ENCODE results near the gene TNFSF9.
"Not testable (repeated sequence)": the region's sequence is repeated elsewhere in the genome, so short reads cannot be mapped to it uniquely, and the experiment has no call there.

TNFSF9 gene

DNA sequence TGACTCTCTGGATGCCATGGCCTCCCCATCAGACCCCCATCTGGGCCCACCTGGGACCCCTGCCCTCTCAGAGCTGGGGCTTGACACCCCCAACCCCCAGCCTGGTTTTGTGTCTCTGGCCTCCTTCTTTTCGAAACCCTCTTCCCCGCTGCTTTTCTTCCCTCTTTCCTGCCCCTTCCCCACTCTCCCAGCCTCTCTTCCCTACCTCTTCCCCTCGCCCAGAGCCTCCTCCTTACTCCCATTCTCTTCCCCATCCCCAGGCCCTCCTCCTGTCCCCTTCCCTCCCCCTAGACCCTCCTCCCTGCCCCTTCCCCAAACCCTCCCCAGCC is 2.1 kb downstream of the TNFSF9 start:
- no peak for DNase-seq

DNA sequence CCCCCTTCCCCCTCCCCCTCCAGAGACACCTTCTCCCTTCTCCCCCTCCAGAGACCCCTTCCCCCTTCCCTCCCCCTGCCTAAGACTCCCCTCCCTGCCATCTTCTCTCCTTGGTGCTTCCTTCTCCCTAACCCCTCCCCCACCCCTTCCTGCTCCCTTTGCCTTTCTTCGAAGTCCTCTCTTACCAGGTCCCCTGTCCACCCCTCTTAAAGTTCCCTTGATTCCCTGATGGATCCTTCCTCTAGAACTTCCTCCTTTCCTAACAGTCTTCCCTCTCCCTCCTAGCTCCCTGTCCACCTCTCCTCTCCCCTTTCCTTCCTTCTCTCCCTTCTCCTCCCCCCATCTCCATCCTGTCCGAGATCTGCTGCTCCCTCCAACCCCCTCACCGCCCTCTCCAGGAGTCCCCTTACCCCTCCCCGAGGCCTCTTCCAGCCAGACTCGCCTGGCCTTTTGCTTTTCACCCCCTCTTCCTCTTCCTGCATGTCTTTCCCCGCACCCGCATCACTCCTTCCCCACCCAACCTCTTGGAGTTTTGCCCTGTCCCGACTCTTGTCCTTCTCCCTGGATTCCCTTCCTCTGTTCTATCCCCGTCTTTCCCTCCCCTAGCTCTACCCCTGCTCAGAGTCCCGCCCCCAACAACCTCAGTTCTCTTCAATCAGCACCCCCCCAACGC is 3.1 kb downstream of the TNFSF9 start:
- DNase-seq: no peak

DNA sequence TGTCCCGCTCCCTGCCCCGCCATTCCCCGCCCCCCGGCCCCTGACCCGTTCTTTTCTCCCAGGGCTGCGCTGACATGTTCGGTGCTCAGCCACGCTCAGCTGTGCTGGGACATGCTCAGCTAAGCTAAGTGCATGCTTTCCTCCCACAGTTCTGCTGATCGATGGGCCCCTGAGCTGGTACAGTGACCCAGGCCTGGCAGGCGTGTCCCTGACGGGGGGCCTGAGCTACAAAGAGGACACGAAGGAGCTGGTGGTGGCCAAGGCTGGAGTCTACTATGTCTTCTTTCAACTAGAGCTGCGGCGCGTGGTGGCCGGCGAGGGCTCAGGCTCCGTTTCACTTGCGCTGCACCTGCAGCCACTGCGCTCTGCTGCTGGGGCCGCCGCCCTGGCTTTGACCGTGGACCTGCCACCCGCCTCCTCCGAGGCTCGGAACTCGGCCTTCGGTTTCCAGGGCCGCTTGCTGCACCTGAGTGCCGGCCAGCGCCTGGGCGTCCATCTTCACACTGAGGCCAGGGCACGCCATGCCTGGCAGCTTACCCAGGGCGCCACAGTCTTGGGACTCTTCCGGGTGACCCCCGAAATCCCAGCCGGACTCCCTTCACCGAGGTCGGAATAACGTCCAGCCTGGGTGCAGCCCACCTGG is 3.7 kb downstream of the TNFSF9 start:
- no peak for DNase-seq

DNA sequence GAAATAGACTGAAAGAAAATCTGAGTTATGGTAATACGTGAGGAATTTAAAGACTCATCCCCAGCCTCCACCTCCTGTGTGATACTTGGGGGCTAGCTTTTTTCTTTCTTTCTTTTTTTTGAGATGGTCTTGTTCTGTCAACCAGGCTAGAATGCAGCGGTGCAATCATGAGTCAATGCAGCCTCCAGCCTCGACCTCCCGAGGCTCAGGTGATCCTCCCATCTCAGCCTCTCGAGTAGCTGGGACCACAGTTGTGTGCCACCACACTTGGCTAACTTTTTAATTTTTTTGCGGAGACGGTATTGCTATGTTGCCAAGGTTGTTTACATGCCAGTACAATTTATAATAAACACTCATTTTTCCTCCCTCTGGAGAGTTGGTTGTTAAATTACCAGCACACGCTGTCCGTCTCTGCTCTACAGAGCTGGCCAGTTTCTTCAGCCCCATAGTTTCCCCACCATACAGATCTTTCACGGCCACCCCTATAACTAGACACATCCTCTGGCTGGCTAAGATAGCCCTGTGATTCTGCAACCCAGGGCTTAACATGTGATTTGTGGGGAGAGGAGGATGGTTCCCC is 4.8 kb downstream of the TNFSF9 start:
- no peak for DNase-seq

DNA sequence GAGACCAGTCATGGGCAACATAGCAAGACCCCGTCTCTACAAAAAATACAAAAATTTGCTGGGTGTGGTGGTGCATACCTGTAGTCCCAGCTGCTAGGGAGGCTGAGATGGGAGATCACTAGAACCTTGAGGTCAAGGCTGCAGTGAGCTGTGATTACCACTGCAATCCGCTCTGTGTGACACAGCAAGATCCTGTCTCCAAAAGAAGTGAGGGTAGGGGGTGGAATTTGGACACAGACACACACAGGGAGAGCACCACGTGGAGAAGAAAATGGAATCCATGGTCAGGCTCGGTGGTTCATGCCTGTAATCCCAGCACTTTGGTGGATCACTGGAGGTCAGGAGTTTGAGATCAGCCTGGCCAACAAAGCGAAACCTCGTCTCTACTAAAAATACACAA is 8.7 kb downstream of the TNFSF9 start:
- no peak for DNase-seq

DNA sequence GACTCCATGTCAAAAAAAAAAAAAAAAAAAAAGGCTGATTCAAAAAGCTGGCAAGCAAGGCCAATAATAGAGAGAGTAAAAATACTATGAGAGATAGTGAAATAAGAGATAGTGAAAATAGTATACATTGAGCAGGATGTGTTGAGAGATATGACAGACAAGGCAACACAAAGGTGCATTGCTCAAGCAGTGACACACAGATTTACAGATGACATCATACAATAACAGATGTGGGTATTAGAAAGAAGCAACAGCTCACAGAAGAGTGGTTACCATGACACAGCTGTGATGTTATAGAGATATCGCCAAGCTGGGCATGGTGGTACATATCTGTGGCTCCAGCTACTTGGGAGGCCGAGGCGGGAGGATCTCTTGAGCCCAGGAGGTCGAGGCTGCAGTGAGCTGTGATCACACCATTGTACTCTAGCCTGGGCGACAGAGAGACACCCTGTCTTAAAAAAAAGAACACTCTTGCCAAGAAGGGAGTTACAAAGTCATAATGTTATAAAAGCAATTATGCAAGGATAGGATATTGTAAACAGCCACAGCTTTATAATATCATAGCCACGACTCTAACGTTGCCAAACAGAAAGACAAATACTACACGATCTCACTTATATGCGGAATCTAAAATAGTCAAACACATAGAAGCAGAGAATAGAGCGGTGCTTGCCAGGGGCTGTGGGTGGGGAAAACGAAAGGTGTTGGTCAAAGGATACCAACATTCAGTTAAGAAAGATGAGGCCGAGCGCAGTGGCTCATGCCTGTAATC is 10.3 kb downstream of the TNFSF9 start:
- no peak for DNase-seq

DNA sequence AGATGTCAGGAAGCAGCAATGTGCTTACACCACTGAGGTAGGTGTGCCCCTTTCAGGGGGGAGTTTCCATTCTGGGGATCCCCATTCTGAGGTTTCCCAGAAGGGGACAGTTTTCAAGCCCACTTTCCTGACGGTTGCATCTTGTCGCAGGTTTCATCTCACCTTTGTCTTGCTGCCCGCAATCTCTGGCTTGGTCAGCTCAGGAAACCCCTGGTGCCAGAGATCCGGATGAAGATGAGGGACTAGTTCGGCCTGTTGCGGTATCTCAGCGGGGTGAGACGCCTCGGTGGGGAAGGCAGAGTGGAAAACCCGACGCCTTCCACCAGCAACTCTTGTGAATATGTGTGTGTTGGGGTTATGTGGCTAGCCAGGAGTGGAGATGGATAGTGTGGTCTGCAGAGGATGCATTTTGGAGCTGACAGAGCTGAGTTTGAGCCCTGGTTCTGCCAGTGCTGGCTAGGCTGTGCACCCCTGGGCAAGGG is 13.1 kb downstream of the TNFSF9 start:
- DNase-seq: no peak

DNA sequence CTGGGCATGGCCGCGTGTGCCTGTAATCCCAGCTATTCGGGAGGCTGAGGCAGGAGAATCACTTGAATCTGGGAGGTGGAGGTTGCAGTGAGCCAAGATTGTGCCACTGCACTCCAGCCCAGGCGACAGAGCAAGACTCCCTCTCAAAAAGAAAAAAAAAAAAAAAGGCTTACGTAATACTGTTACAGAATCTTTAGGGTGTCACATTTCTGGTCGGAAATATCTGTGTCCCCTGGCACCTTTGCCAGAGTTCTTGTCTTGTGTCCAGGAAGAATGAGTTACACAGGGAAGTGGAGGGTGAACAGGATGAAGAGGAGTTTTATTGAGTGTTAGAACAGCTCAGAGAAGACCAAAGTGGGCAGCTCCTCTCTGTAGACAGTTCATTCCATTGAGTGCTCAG is 19.9 kb downstream of the TNFSF9 start:
- DNase-seq: not testable (repeated sequence)

DNA sequence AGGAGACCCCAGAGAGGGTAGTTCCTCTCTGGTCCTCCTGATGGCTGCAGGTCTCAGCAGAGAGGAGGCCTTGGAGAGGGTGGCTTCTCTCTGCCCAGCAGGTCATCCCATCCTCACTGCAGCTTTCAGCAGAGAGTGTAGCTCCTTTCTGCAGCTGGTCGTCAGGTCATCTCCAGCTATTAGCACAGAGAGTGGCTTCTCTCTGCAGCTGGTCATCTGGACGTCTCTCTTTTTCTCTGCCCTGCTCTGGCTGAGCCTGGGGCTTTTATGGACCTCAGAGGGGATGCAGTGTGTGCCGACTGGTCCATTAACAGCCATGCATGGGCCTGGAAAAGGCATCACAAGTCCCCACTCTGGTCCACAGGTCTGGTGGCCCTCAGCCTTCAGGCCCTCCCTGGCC is 20.3 kb downstream of the TNFSF9 start:
- no peak for DNase-seq

DNA sequence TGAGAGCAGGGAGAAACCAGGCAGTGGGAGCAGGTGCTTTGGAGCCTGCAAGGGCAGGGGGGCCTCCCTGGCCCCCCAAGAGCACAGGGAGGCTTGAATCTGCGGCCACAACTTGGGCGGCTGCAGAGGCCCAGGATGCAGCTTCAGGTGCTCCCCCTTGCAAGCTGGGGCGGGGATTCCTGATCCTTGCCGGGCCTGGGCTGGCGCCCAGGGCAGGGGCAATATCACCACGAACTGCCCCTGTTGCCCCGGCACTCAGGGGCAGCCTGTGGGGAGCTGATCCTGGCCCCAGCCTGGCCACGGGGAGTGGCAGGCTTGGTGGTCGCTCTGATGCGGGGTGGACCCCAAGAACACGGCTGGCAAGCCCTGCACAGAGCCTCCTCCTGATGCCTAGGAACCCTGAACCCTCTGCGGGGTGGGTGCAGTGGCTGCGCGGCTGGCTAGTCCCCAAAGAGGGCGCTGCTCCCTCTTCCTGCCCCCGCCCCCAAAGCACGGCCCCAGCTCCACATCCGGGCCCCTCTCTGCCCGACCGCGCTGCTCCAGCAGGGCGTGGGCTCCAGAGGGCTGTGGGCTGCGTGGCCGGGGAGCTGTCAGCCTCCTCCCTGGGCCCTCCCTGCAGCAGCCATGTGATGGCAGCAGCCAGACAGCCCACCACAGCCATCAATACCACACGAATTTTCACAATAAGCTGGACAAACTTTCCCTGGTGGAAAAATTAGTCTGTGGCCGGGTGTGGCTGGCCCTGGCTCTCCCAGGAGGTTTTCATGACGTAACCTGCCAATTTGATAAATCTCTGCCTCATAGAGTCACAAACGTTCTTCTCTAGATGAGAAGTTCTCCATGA is 21.0 kb downstream of the TNFSF9 start:
- no peak for DNase-seq

DNA sequence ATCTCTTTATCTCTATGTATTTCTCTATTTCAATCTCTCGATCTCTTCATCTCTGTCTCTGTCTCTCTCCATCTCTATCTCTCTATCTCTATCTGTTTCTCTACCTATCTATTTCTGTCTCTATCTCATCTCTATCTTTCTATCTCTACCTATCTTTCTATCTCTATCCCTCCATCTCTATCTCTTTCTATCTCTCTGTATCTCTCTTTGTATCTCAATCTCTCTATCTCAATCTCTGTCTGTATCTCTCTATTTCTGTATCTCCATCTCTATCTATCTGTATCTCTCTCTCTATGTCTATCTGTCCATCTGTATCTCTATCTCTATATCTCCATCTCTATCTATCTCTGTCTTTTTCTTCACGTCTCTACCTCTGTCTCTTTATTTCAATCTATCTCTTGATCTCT is 25.2 kb downstream of the TNFSF9 start:
- DNase-seq: no peak

DNA sequence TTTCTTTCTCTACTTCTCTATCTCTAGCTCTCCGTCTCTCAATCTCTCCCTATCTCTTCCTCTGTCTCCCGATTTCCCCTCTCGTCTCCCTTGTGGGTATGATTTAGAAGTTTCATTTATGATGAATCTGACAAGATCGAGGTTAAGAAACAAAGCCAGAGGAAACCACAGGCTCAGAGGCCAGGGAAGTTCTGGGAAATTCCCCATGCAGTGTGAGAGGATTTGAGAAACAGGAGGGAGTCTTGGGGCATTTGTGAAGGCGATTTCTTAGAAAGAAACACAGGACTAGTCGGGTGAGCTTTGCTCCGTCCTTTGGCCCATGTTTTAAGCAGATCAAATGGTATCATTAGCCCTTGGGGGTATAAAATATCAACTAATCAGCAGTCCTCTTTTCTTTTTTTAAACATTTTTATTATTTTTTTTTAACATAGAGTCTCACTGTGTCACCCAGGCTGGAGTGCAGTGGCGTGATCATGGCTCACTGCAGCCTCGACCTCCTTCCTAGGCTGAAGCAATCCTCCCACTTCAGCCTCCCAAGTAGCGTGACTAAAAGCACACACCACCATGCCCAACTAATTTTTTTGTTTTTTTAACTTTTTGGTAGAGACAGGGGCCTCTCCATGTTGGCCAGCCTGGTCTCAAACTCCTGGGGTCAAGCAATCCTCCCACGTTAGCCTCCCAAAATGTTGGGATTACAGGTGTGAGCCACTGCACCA is 25.8 kb downstream of the TNFSF9 start:
- no peak for DNase-seq

DNA sequence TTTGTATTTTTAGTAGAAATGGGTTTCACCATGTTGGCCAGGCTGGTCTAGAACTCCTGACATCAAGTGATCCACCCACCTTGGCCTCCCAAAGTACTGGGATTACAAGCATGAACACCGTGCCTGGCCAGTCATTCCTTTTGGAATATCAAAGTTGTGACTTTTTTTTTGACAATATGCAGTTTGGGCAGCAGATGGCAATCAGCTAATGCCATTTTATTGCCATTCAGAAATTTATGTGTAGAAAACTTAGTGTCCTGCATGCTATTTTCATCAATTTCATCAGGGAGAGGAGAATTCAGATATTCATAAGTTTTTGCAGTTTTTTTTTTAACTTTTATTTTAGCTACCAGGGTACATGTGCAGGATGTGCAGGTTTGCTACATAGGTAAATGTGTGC is 31.6 kb downstream of the TNFSF9 start:
- DNase-seq: not testable (repeated sequence)

DNA sequence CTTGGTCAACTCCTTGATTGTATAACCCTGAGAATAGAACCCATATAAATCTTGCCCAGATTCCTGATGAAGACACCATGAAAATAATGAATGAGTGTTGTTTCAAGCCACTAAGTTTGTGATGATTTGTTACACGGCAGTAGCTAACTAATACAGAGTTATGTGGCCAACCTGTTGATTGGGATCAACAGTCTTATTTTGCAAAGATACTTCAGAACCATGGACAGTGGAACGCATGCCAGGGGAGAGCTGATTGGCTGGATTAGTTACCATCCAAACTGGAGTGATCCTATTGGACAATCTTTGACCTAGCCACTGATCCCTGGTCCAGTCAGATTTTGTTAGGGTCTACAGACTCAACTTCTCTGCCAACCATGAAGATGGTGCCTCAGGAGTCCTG is 33.6 kb downstream of the TNFSF9 start:
- DNase-seq: no peak

DNA sequence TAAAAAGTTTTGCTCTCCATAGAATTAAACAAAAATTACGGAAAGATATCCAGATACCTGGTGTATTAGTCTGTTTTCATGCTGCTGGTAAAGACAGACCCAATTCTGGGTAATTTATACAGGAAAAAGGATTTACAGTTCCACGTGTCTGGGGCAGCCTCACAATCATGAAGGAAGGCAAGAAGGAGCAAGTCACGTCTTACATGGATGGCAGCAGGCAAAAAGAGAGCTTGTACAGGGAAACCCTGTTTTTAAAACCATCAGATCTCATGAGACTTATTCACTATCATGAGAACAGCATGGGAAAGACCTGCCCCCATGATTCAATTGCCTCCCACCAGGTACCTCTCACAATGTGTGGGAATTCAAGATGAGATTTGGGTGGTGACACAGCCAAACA is 35.9 kb downstream of the TNFSF9 start:
- not testable (repeated sequence) for DNase-seq

DNA sequence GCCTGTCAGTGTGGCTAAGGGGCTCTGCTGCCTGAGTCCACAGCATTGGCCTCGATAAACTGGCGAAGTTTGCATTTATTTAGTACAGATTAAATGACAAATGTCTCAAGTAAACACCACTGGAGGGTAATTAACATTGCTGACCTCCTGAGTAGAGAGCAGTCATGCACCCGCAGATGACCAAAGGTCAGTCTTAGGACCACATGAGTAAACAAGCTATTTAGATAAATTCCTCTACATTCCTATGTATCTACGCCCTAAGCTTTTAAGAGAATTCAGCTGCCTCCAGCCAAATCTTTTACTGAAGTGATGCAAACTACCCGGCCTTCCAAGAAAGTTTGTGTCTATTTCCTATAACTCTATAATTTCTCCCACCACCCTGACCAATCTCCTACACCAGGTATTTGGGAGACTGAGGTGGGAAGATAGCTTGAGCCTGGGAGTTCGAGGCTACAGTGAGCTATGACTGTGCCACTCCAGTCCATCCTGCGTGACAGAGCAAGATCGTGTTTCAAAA is 37.2 kb downstream of the TNFSF9 start:
- no peak for DNase-seq

DNA sequence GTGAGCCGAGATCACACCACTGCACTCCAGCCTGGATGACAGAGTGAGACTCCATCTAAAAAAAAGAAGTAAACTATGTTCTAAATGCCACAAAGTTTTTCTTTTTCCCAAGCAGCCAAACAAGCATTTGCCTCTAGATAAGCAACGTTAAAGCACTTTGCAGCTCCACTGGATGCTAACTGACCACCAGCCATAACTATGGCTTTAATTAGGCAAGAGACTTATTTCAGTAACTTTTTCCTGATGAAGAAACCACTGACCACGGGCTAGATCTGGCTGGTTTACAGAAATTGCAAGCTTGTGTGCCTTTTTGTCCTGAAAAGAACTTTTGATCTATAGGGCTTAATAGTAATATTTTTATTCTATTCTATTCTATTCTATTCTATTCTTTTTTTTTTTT is 38.0 kb downstream of the TNFSF9 start:
- DNase-seq: no peak

DNA sequence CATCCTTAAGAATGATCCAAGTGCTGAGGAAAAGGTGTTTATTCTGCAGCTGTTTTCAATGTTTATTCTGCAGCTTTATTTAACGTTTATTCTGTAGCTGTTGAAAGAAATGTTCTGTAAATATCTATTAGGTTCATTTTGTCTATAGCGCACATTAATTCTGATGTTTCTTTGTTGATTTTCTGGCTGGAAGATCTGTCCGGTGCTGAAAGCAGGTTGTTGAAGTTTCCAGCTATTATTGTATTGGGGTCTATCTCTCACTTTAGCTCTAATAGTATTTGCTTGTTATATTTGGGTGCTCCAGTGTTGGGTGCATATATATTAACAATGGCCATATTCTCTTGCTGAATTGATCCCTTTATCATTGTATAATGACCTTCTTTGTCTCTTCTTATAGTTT is 39.9 kb downstream of the TNFSF9 start:
- no peak for DNase-seq

DNA sequence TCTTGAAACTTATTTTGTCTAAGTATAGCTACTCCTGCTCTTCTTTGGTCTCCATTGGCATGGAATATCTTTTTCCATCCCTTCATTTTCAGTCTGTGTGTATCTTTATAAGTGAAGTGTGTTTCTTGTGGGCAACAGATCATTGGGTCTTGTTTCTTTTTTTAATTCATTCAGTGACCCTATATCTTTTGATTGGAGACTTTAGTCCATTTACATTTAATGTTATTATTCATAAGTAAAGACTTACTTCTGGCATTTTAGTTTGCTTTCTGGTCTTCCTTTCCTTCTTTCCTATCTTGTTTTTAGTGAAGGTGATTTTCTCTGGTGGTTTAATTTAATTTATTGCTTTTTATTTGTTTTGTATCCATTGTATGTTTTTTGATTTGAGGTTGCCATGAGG is 40.3 kb downstream of the TNFSF9 start:
- DNase-seq: no peak

DNA sequence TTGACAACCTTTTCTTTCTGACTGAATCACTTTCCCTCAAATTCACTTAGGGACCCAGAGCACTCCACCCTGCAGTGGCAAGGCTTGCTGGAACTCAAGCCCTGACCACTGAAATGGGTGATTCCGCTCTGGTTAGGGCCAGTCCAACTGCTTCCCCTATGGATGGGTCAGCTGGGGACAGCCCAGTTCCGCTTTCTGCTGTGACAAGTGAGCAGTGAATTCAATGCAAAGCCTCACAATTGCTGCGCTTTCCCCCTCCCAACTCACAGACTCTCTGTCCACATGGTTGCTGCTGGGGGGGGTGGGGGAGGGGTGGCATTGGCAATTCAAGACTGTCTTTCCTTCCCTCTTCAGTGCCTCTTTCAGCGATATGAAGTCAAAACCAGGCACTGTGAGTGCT is 41.4 kb downstream of the TNFSF9 start:
- DNase-seq: no peak

DNA sequence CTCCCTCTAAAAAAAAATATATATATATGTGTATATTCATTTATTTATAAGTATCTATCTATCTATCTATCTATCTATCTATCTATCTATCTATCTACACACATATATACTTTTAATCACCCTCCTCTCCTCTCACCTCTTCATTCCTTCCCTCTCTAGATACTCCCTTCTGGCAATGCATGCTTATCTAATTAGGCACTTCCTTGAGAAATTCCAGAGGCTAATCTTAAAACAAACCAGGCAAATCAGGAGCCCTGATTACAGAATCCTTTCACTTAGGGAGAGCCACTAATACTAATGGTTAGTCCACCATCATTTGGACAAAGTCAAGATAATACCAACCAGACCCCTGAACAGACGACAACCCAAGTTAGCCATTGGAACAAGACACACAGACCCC is 42.5 kb downstream of the TNFSF9 start:
- no peak for DNase-seq

DNA sequence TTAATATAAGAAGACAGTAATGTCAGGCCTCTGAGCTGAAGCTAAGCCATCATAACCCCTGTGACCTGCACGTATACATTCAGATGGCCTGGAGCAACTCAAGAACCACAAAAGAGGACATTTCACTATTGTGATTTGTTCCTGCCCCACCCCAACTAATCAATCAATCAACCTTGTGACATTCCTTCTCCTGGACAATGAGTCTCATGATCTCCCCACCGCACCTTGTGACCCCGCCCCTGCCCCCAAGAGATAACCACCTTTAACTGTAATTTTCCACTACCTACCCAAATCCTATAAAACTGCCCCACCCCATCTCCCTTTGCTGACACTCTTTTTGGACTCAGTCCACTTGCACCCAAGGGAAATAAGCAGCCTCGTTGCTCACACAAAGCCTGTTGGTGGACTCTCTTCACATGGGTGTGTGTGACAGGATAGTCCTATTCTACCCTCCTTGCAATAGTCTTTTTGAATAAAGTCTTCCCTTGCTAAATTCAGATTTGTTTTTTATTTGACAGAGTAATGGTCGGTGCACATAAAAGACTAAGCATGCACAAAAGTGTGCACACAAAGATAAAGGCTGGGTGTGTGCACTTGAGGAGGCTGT is 46.1 kb downstream of the TNFSF9 start:
- DNase-seq: no peak
